HG02759 (cell line): ENCODE measurements around the gene METAP2.
"Not testable (repeated sequence)": the region's sequence is repeated elsewhere in the genome, so short reads cannot be mapped to it uniquely, and the experiment has no call there.

Source experiments
- ATAC-seq: cut with Tn5 transposase; IDR thresholded peaks from one replicate; pipeline ENCODE4 v1.9.1; 2021; ENCODE audit warnings: mild to moderate bottlenecking, moderate library complexity; ENCODE audit not compliant: unreplicated experiment

METAP2 gene

GRCh38 chr12:95473884-95474659 is at the start of gene METAP2:
TSS of gene METAP2 (plus strand) at chr12:95474152. CDS start at chr12:95474180, 28 bp downstream.
- peak; percentile 98 for ATAC-seq

DNA sequence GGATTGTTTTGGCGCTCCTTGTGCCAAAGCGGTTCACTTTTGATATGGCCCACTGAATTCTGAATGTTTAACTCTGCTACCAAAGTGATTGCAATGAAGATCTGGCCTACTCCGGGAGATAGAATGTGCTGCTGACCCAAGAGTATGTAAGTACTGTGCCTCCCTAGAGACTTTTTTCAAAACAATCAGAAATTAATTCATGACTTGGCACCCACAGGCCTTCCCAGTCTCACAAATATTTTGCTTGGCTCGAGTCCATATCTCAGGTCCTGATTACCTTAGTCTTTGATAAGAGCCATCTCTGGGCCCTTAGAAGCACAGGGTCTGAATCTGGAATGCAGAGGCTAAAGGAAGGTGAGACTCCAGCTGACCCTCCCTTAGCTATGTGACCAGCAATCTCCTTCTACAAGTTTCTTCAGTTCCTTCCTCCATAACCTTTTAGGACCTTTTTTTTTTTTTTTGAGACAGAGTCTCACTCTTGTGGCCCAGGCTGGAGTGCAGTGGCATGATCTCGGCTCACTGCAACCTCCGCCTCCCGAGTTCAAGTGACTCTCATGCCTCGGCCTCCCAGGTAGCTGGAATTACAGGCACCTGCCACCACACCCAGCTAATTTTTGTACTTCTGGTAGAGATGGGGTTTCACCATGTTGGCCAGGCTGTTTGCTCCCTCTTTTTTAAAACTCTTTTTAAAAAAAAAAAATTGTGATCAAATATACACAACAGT is 49.5 kb upstream of the METAP2 start:
- no peak for ATAC-seq

- no peak for ATAC-seq
These were observed 44.8 kb upstream of the METAP2 start for GRCh38 chr12:95429172-95429510.

- ATAC-seq: no peak
These were observed 42.8 kb upstream of the METAP2 start for GRCh38 chr12:95431120-95431519.

DNA sequence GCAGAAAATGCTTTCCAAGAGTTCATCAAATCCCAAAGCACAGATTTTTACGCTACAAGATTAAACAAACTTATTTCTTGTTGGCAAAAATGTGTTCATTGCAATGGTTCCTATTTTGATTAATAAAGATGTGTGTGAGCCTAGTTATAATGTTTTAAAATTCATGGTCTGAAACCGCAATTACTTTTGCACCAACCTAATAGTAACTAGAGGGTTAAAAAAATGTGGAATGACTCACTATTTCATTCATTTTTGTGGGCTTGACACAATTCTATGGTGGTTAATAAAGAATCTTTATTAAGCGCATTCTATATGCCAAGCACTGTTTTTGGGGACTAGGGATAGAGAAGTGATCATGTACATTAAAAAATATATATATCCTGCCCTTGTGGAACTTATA is 38.6 kb upstream of the METAP2 start:
- ATAC-seq: no peak

GRCh38 chr12:95437565-95437964 is 36.4 kb upstream of the METAP2 start:
- ATAC-seq: no peak

- no peak for ATAC-seq
These were observed 34.3 kb upstream of the METAP2 start for GRCh38 chr12:95439461-95440230.

DNA sequence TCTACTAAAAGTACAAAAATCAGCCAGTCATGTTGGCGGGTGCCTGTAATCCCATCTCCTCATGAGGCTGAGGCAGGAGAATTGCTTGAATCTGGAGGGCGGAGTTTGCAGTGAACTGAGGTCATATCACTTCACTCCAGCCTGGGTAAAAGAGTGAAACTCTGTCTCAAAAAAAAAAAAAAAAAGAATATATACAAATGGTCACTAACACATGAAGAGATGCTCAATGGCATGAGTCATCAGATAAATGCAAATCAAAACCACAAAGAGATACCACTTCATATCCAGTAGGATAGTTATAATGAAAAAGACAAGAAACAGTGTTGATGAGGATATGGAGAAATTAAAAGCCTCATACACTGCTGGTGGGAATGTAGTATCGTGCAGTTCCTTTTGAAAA is 33.6 kb upstream of the METAP2 start:
- no peak for ATAC-seq

DNA sequence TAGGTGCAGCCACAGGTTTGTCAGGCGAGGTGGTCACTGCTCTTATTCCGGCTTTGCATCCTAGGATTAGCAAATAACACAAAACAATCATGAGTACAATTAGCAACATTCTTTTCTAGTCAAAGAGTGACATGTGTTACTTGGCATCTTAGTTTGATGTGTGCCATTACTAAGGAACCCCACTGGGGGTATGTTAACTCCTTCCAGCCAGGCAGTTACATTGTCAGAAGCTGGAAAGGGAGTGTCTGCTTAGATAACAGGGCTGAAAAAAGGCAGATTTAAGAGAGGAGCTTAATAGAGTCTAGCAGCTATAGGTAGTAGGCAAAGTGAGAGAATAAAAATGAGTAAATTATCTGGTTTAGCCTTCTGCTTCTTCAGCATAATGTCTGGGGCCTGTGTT is 30.5 kb upstream of the METAP2 start:
- no peak for ATAC-seq

DNA sequence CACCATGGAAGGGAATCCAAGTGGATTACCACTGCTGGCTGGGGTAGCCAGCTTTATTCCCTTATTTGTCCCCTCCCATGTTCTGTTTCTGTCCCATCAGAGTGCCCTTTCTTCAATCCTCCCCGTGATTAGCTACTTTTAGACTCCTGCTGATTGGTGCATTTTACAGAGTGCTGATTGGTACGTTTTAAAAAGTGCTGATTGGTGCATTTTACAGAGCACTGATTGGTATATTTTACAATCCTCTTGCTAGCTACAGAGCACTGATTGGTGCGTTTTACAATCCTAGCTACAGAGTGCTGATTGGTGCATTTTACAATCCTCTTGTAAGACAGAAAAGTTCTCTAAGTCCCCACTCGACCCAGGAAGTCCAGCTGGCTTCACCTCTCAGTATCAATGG is 28.9 kb upstream of the METAP2 start:
- not testable (repeated sequence) for ATAC-seq

- ATAC-seq: no peak
These were observed 28.0 kb upstream of the METAP2 start for GRCh38 chr12:95445884-95446505.

- ATAC-seq: no peak
These were observed 27.4 kb upstream of the METAP2 start for GRCh38 chr12:95446506-95446900.

DNA sequence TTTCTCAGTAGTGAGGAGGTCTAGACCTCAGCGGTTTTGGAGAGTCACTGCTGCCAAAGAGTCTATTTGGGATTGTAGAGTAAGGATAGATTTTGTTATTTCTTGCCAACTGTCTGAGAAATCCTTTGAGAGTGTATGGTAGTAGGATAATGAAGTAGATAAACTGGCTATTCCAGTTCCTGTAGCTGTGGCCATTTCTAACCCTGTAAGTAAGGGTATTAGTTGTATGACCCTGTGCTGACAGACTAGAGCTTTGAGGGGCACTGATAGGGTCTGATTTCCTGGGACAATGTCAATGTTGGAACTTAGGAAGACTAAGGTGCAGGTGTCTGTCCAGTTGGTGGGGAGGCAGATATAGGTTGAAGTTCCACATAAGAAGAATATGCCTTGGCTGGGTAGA is 24.3 kb upstream of the METAP2 start:
- not testable (repeated sequence) for ATAC-seq

GRCh38 chr12:95452501-95452900 is 21.5 kb upstream of the METAP2 start:
- not testable (repeated sequence) for ATAC-seq

GRCh38 chr12:95453881-95454280 is 20.1 kb upstream of the METAP2 start:
- not testable (repeated sequence) for ATAC-seq

- not testable (repeated sequence) for ATAC-seq
These were observed 19.2 kb upstream of the METAP2 start for GRCh38 chr12:95454780-95455215.

DNA sequence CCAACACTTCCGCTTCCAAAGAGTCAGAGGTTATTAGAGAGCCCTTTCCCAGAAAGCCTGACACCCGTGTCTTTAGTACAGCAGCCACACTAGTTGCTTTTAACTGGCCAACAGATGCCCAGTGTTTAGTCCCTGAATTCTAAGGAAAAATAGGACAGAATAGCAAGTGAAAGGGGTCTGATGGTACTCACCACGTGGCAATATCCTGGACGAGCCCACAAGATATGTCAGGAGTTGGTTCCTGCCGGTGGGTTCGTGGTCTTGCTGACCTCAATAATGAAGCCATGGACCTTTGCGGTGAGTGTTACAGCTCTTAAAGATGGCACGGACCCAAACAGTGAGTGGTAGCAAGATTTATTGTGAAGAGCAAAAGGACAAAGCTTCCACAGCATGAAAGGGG is 16.3 kb upstream of the METAP2 start:
- not testable (repeated sequence) for ATAC-seq

GRCh38 chr12:95458761-95459160 is 15.2 kb upstream of the METAP2 start:
- ATAC-seq: no peak

DNA sequence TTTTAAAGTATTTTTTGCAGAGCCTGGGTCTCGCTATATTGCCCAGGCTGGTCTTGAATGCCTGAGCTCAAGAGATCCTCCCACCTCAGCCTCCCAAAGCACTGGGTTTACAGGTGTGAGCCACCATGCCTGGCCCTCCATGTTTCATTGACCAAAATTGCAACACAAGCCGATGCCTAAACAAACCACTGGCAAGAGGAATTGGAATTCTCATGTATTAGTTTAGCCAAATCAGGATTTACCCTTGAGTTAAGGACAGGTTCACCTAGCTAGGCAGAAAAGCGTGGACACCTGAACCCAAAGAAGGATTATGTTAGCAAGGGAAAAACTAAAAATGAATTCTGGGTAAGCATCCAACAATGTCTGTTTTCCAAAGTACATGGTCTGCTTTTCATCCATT is 14.6 kb upstream of the METAP2 start:
- no peak for ATAC-seq

DNA sequence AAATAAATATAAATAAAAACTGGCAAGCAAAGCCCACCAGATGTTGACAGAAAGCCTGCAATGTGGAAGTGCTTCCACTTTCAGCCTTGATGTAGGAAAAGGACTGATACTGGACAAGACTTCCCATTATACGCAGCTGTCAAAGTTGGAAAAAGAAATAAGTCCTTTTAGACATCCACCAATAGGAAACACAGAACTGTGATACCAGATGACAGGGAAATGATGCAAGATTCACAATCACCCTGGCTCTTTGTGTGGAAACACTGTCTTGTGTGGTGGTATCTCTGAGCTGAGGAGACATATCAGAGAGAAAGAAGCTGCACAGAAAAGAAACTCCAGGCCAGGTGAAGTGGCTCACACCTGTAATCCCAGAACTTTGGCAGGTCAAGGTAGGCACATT is 13.8 kb upstream of the METAP2 start:
- ATAC-seq: no peak

GRCh38 chr12:95460896-95461295 is 13.1 kb upstream of the METAP2 start:
- no peak for ATAC-seq
